GM21737 (cell line): ENCODE results near the gene NFU1.
A peak's percentile ranks its signal among the peaks of the same experiment; 100 is the strongest.
"Not testable (repeated sequence)": the region's sequence is repeated elsewhere in the genome, so short reads cannot be mapped to it uniquely, and the experiment has no call there.

Experiments used
- ATAC-seq: cut with Tn5 transposase; IDR thresholded peaks from one replicate; pipeline ENCODE4 v1.9.1; 2021; ENCODE audit warnings: mild to moderate bottlenecking, moderate library complexity; ENCODE audit not compliant: unreplicated experiment

Gene NFU1

DNA sequence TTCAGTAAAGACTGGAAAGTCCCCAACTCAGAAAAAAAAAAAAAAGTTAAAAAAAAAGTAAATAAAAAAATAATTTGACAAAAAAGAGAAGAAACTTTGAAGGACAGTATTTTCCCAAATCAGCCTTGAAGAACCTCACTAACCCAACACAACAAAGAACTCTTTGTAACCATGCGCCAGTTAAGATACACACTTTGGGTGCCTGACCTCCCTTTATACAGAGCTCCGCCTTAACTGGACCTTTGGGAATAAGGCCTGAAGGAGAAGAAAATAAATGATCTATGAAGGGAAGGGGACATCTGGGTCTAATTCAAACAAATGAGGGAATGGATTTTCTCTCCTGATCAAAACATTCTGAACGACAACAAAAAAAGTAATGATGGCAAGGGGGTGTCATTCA lies 48.0 kb downstream of the NFU1 start:
- no peak for ATAC-seq

DNA sequence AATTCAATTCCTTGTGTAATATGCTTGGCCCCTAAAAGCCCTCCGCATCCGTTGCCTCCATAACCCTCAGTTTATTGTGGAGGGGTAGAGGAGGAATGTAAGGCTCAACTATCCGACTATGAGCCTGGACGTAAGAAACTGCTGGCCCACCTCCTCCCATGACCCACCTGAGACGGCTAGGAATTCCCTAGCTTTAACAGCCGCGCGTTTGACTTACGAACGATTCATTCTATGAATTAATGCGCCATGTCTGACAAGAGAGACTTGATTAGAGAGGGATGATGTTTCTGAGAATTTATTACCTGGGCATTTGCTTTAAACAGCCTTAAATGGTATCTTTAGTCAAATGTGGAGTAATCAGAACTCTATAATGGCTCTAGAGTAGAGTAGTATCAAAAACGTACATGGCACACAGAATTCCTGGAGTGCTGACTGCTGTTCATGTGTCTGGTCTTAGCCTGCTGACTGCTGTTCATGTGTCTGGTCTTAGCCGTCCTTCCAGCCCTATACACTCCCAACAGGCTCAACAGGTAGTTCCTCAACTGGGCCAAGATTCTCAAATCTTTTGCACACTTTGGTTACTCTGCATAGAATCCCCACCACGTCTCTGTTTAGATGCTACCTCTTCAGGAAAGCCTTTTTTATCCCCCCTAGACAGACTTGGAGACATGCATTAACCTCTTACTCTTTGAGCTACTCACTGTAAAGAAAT lies 49.3 kb downstream of the NFU1 start:
- ATAC-seq, result no peak

DNA sequence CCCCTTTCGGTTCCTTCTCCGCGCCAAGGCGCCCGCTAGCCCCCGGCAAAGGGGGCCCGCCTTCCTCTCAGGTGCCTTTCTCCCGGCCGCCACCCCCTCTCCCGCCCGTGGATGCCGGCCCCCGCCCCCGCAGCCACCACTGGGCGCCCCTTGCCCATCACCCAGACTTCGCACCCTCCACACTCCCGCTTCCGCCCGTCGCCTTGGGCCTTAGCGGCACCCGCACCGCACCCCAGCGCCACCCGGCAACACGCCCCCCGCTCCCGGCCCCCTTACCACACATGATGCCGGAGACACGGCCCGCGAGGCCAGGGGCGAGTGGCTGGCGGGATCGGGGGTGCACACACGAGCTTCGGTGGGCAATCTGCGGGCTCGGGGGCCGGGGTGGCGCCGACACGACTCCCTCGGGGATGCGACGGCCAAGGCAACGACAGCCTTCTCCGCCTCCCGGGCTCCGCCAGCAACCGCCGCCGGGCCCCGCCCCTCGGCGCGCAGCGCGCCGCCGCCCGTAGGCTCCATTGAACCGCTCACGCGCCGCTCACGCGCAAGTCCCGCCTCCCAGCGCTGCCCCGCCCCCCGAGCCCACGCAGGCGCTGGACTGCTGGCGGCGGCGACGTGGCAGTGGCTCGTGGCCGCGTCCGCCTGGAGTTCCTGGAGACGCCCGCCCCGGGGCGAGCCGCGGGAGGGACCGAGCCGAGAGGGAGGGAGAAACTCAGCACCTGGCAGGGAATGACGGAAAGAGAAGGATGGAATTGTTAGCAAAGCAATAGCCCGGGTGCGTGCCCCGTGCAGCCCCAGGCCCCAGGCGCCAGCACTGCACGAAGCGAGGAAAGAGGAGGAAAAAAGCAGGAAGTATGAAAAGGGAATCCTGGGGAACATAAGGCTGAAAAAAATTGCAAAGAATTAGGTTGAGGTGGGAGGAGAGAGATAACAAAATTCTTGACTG lies 50.2 kb downstream of the NFU1 start, which contains the start of gene GFPT1:
Gene GFPT1, minus strand, starts transcription at position 439 of the 946 bp plus-strand sequence. Its CDS starts 156 bp downstream, at position 283.
- ATAC-seq, result peak; percentile 86

DNA sequence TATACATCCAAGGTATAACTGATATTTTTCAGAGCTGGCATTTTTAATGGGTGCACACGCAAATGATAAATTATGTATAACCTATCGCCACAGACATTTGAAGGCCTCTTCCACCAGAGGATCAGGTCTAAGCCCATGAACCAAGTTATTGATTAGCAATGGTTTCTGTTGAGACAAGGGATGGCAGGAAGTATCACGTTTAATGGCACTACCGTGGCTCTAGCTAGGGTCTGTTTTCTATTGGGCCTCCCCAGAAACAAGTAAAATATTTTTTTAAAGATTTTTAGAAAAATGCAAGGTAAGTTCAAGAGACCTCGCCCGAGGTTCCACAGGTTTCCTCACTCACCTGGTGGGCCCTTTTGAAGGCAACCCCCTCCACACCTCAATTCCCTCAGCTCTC lies 50.9 kb downstream of the NFU1 start:
- no peak for ATAC-seq

- ATAC-seq, result no peak
Measured at GRCh38 chr2:69385443-69386151, 51.6 kb downstream of the NFU1 start.

GRCh38 chr2:69384618-69385081 lies 52.6 kb downstream of the NFU1 start:
- ATAC-seq, result no peak

GRCh38 chr2:69383176-69383812 lies 53.9 kb downstream of the NFU1 start:
- no peak for ATAC-seq

DNA sequence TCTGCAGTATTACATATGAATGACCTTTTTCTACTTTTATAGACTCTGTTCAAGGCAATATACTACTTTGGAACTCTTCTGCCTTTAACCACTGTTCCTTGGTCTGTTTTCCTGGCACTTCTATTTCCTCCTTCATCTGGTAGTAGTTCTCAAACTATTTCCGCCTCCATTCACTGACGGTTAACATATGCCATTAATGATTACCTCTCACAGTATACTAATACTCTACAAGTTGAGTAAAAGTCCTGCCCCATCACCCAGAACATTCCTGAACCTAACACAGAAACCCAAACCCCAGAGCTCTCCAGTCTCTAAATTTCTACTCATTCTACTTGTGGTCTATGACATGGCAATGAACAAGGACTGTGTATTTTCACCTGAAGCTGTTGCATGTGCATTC lies 54.7 kb downstream of the NFU1 start:
- no peak for ATAC-seq

GRCh38 chr2:69381337-69381737 lies 55.9 kb downstream of the NFU1 start:
- no peak for ATAC-seq

DNA sequence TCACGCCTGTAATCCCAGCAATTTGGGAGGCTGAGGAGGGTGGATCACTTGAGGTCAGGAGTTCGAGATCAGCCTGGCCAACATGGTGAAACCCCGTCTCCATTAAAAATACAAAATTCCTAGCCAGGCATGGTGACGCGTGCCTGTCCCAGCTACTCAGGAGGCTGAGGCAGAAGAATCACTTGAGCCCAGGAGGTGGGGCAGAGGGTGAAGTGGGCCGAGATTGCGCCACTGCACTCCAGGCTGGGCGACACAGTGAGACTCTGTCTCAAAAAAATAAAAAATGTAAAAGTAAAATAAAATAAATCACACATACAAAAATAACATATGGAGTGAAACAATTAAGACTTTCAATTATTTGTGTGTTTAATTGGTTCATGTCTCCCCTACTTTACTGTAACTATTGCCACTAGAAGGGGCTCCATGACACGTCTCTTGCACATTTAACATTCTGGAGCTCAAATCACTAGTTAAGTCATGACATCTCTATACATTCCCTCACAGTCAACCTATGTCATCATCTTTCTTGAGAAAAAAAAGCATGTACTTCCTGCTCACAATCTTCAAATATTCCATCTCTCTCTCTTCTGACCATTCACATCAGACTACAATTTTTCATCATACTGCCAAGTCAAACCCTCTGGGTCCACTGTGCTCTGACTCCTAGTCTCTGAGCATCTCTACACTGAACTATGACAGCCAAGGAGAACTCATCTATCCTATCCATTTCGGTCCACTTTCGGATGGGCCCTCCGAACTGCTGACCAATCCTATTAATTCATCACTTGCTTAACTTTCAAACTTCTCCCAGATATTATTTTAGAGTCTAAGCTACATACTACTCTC lies 56.9 kb downstream of the NFU1 start:
- ATAC-seq, result no peak

DNA sequence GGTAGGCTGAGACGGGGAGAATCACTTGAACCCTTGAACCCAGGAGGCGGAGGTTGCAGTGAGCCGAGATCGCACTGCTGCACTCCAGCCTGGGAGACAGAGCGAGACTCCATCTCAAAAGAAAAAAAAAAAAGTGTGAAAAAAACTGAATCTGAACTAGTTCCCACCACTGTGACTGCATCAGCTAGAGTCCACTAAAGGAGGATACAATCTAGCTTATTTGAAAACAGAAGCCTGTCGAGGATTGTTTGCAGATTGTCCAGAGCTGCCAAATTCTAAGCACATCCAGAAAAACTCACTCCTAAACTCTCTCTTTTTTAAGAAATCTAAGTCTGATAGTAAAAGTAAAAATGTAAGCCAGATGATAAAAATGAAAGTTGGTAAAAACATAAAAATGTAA lies 60.8 kb downstream of the NFU1 start:
- ATAC-seq, result no peak

GRCh38 chr2:69375494-69376353 lies 61.5 kb downstream of the NFU1 start:
- ATAC-seq, result no peak

DNA sequence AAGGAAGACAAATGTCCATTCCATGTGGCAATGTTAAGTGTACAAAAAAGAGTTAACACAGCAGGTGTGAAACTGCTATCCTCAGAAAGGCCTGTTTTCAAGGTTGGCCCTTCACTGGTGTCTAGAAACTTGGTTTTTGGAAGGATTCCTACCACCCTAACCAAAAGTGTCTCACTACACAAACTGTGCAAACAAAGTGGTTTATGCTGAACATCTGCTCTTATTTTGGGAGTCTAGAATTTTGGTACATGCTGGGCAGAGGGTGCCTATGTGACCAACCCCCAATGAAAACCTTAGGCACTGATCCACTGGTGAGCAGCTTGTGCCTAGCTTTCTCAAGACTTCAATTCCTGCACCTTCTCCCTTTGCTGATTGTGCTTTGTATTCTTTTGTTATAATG lies 64.5 kb downstream of the NFU1 start:
- no peak for ATAC-seq

DNA sequence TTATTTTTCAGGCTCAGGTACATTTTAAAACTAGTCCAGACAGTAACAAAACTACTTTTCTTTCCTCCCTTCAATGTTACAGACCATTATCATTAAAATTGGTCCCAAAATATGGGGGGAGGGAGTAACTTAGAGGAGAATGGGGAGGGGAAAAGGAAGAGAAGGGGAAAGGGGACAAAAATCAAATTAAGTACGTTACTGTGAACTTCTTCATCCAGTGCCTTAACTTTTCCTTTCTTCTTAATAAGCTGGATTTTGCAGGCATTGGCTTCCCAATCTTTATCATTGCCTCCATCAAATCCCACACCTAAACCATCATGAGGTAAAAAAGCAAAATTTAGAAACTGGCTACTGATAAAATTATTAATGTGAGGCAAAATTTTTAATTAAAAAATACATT lies 67.4 kb downstream of the NFU1 start:
- ATAC-seq, result no peak

GRCh38 chr2:69368588-69368987 lies 68.6 kb downstream of the NFU1 start:
- no peak for ATAC-seq

DNA sequence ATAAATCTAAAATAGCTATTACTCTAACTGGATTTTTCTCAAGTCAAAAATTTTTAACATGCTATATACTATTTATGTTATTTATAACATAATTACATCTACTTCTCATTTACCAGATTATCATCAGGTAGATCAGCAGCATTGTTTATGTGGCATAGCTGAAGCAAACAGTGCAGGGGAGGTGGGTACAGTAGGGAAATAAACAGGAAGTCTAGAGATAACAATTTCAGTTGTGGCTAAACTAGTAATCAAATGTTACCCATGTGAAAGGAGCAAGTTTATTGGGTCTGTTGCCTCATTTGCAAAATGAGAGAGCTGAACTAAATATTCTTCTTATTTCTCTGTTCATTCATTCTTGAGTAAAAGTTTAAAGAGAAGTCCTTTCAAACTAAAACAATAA lies 77.9 kb downstream of the NFU1 start:
- ATAC-seq, result no peak

GRCh38 chr2:69358914-69359313 lies 78.3 kb downstream of the NFU1 start:
- no peak for ATAC-seq

DNA sequence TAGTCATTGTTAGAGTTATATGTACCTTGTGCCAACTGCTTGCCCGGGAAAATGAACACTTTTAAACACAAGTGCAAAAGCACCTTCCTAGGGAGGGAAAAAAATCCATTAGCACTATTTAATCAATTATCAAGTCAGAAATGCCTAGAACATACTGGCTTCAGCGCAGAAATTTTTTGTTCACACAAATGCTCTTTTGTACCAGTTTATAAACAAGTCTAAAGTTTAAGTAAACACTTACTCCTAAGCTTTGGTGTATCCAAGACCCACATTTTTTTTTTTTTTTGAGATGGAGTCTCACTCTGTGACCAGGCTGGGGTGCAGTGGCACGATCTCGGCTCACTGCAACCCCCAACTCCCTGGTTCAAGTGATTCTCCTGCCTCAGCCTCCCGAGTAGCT lies 80.8 kb downstream of the NFU1 start:
- ATAC-seq, result no peak

- not testable (repeated sequence) for ATAC-seq
Measured at GRCh38 chr2:69354976-69355375, 82.3 kb downstream of the NFU1 start.
